Effector memory CD4-positive, alpha-beta T cell (primary cell): Measurements from ENCODE around the gene CDH23.
A peak's percentile ranks its signal among the peaks of the same experiment; 100 is the strongest.

ENCODE experiments used
- DNase-seq, 3 donors: peaks; one replicate each; pipeline ENCODE4 v3.0.0-alpha.2; 2020
- H3K27ac ChIP-seq: 2 replicates; pipeline ENCODE4 v1.7.0; 2013; ENCODE audit warnings: mild to moderate bottlenecking, low read length, moderate library complexity; ENCODE audit not compliant: insufficient read depth, poor library complexity, severe bottlenecking
- H3K27me3 ChIP-seq: replicated peaks from 2 replicates; pipeline ENCODE4 v1.7.0; 2013; ENCODE audit warnings: mild to moderate bottlenecking, low read length; ENCODE audit not compliant: insufficient read depth, control insufficient read depth, poor library complexity, severe bottlenecking
- H3K36me3 ChIP-seq: 2 replicates; pipeline ENCODE4 v1.7.0; 2013; ENCODE audit warnings: mild to moderate bottlenecking, low read length, moderate library complexity; ENCODE audit not compliant: control insufficient read depth, insufficient read depth
- H3K4me1 ChIP-seq: 2 replicates; pipeline ENCODE4 v1.7.0; 2013; ENCODE audit warnings: low read length, mild to moderate bottlenecking; ENCODE audit not compliant: control insufficient read depth, insufficient read depth, poor library complexity, severe bottlenecking
- H3K4me3 ChIP-seq: 2 replicates; pipeline ENCODE4 v1.7.0; 2013; ENCODE audit warnings: low read length, low read depth, mild to moderate bottlenecking; ENCODE audit not compliant: insufficient read depth, poor library complexity, severe bottlenecking
- H3K9me3 ChIP-seq: 2 replicates; pipeline ENCODE4 v1.7.0; 2013; ENCODE audit warnings: mild to moderate bottlenecking, low read length, moderate library complexity; ENCODE audit not compliant: control insufficient read depth
- total RNA-seq, 3 donors: gene quantifications; one replicate each; lab custom pipeline; 2026; lab: John Stamatoyannopoulos, UW

The CDH23 gene
- 22.8 to 29.6 (median 26.9) reads per million in 3 donors for total RNA-seq

DNA sequence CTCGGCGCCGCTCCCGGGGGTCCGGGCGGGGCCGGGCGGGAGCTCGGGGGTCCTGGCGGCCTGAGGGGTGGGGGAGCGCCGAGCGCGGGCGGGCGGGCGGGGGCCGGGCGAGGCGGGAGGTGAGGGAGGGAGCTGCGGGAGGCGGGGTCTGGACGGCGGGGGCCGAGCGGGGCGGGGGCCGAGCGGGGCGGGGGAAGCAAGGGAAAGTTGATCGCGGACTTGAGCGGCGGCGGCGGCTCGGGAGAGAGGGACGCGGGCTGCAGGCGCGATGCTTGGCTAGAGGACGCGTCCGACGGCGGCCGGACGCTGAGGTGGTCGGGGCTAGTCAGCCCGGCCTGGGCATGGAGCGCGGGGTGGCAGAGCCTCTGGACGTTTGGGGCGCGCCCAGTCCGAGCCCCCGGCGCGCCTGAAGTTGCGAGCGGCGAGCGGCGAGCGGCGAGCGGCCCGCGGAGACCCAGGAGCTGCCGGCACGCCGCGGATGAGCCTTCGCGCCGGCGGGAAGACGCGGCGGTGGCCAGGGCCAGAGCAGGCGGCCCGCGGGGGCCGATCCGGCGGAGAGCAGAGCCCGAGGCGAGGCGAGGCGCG is at the start of gene CDH23:
Gene CDH23, plus strand, starts transcription at position 210 of the 585 bp plus-strand sequence. CDS start 42,912 bp downstream, outside the sequence.
- Histone ChIP-seq H3K4me1 (peaks cover 10% of the 10 kb centered on the region), H3K27ac (no peak within 1 kb of the TSS), H3K27me3 (peaks cover 20% of the 10 kb centered on the region), H3K36me3 (no peaks in the 10 kb centered on the region), H3K9me3 (no peaks in the 10 kb centered on the region), H3K4me3 (peak within 1 kb of the TSS; percentile 47)
- DNase-seq, result no peak

GRCh38 chr10:71347587-71348395 is 48.9 kb upstream of the CDH23 start:
- H3K36me3 ChIP-seq, result no peaks in the 10 kb centered on the region
- H3K27ac ChIP-seq, result no peak overlapping the region
- no peaks in the 10 kb centered on the region for H3K4me1 ChIP-seq
- DNase-seq, result no peak
- no peaks in the 10 kb centered on the region for H3K9me3 ChIP-seq
- no peak overlapping the region for H3K4me3 ChIP-seq
- no peaks in the 10 kb centered on the region for H3K27me3 ChIP-seq

DNA sequence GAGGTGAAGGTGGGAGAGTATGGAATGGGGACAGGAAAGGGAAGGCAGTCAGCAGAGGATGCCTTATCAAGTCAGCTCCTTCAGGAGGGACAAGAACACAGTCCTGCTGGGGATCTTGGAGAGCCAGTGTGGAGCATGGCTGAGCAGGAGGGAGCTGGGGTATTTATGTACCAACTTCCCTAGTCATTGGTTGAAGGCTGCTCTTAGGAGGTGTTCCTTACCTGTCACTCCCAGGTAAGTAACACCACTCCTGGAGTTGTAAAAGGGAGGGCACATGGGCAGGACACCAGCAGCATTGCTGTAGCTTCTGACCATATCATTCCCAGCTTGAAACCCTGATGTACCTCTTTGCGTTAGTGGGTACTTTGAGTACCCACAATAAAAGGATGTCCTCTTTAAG is 47.9 kb upstream of the CDH23 start:
- Histone ChIP-seq H3K27me3 (no peaks in the 10 kb centered on the region), H3K4me3 (no peak overlapping the region), H3K27ac (no peak overlapping the region)

GRCh38 chr10:71349406-71349805 is 47.3 kb upstream of the CDH23 start:
- Histone ChIP-seq H3K27me3 (no peaks in the 10 kb centered on the region), H3K36me3 (no peaks in the 10 kb centered on the region), H3K4me3 (no peak overlapping the region), H3K27ac (no peak overlapping the region), H3K9me3 (no peaks in the 10 kb centered on the region), H3K4me1 (no peaks in the 10 kb centered on the region)
- DNase-seq, result no peak

More for the DNA sequence above, 47.9 kb upstream of the CDH23 start:
- Histone ChIP-seq H3K9me3 (no peaks in the 10 kb centered on the region), H3K4me1 (no peaks in the 10 kb centered on the region), H3K36me3 (no peaks in the 10 kb centered on the region)
- DNase-seq, result no peak

GRCh38 chr10:71351087-71351486 is 45.6 kb upstream of the CDH23 start:
- H3K4me1 ChIP-seq, result no peaks in the 10 kb centered on the region
- H3K27me3 ChIP-seq, result no peaks in the 10 kb centered on the region
- no peak overlapping the region for H3K27ac ChIP-seq
- no peaks in the 10 kb centered on the region for H3K9me3 ChIP-seq
- DNase-seq, result no peak
- H3K4me3 ChIP-seq, result no peak overlapping the region
- no peaks in the 10 kb centered on the region for H3K36me3 ChIP-seq

DNA sequence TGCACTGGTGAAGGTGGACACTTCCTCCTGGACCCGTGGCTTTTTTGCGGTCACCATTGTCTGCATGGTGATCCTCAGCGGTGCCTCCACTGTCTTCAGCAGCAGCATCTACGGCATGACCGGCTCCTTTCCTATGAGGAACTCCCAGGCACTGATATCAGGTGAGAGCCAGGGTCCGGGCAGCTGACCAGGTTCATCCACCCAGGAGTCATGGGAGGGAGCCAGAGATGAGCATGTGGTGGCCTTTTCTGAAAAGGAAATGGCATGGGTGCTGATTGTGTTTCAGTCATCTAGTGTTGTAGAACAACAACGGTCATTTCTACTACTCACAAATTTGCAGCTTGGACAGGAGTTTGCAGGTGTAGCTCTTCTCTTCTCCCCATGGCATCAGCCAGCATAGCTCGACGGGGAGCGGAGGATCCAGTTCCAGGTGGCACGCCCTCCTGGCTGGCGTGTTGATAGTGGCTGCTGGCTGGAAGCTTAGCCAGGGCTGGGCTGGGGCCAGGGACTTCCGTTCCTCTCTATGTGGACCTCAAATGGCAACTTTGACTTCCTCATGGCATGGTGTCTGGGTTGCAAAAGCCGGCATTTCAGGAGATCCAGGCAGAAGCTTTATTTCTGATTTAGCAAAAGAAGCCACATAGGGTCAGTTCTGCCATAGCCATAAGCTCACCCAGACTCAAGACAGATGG is 44.9 kb upstream of the CDH23 start:
- Histone ChIP-seq H3K4me1 (no peaks in the 10 kb centered on the region), H3K27ac (no peak overlapping the region), H3K4me3 (no peak overlapping the region), H3K9me3 (no peaks in the 10 kb centered on the region), H3K27me3 (no peaks in the 10 kb centered on the region), H3K36me3 (no peaks in the 10 kb centered on the region)
- no peak for DNase-seq

DNA sequence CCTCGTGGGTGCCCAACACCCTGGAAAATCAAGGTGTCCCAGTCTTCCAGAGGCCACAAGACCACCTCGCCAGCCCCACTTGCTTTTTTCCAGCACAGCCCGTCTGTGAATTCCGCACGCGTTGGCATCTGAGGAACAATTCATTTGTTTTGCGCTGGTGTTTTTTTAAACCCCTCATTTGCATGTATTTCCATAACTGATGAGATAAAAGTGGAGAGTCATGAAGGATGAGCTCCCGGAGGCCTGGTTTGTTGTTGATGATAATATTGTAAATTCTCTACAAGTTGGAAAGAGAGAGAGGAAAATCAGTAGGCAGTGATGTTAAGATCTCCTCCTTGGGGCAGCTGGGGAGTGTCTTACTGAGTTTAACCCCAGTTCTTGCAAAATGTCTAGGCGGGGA is 43.1 kb upstream of the CDH23 start:
- H3K36me3 ChIP-seq, result peaks cover 10% of the 10 kb centered on the region

DNA sequence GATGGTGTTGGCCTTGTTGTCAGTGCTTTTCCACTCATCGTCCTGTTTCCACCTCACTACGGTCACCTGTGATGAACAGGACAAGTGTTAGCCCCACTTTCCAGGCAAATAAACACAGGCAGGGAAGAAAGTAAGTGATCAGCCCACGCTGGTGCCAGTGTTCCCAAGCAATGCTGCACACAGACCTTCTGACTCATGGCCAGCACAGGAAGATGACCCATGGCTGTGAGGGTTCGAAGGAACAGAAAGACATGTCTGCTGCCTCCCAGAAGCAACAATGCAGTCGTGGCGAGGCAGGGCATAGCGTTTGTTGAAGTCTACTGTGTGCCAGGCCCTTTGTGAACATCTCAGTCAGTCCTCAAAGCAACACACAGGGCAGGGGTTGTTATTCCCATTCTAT is 41.9 kb upstream of the CDH23 start:
- no peak overlapping the region for H3K27ac ChIP-seq
- H3K4me3 ChIP-seq, result no peak overlapping the region
- H3K4me1 ChIP-seq, result no peaks in the 10 kb centered on the region
- H3K27me3 ChIP-seq, result no peaks in the 10 kb centered on the region
- no peaks in the 10 kb centered on the region for H3K9me3 ChIP-seq
- no peak for DNase-seq
- peaks cover 10% of the 10 kb centered on the region for H3K36me3 ChIP-seq

More for the DNA sequence above, 43.1 kb upstream of the CDH23 start:
- no peak for DNase-seq
- Histone ChIP-seq H3K27ac (no peak overlapping the region), H3K9me3 (no peaks in the 10 kb centered on the region), H3K4me3 (no peak overlapping the region), H3K4me1 (no peaks in the 10 kb centered on the region), H3K27me3 (no peaks in the 10 kb centered on the region)

- no peaks in the 10 kb centered on the region for H3K27me3 ChIP-seq
- DNase-seq, result no peak
- H3K36me3 ChIP-seq, result peaks cover 10% of the 10 kb centered on the region
- no peak overlapping the region for H3K4me3 ChIP-seq
- H3K4me1 ChIP-seq, result no peaks in the 10 kb centered on the region
- no peaks in the 10 kb centered on the region for H3K9me3 ChIP-seq
- H3K27ac ChIP-seq, result no peak overlapping the region
Observed at GRCh38 chr10:71355886-71356285, 40.8 kb upstream of the CDH23 start.

DNA sequence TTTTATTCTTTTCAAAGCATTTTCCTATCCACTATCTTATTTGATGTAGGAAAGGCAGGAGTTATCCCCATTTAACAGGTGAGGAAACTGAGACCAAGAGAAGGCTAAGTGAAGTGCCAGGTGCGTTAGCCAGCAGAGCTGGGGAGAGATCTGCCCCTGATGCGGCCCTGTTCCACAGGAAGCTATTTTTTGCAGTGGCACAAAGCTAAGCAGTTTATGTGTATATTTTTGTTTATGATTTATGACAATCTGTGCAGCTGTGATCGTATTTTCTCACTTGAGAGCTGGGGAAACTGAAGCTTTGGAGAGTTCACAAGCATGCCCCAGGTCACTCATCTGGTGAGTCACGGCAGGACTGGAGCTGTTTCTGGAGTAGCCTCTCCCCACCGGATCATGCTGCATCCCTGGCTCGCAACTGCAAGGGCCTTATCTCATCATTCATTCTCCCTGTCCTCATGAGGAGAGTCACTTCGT is 38.9 kb upstream of the CDH23 start:
- Histone ChIP-seq H3K27me3 (no peaks in the 10 kb centered on the region), H3K4me3 (no peak overlapping the region), H3K9me3 (no peaks in the 10 kb centered on the region), H3K36me3 (peaks cover 10% of the 10 kb centered on the region), H3K27ac (no peak overlapping the region), H3K4me1 (no peaks in the 10 kb centered on the region)
- no peak for DNase-seq
